Osteoblast (primary cell): ENCODE results near the gene DIP2B. TPM values are rescaled to one million over a fixed set of nuclear protein-coding genes. Genes with fewer than 3 reads are reported as not detected.
"Not testable (repeated sequence)": the region's sequence is repeated elsewhere in the genome, so short reads cannot be mapped to it uniquely, and the experiment has no call there.

Experiments used
- DNase-seq: peaks from one replicate; pipeline ENCODE4 v3.0.0; 2011; ENCODE audit warnings: low spot score, mixed read lengths; ENCODE audit not compliant: insufficient read length; ENCODE audit errors: missing footprints
- H2AFZ ChIP-seq: 2 replicates; pipeline ENCODE4 v1.6.0; 2011; ENCODE audit warnings: mild to moderate bottlenecking, low read length
- H3K27ac ChIP-seq: 2 replicates; pipeline ENCODE4 v1.5.1; 2011; ENCODE audit warnings: mild to moderate bottlenecking, low read depth, low read length, moderate library complexity
- H3K27me3 ChIP-seq: 2 replicates; pipeline ENCODE4 v1.6.0; 2012; ENCODE audit warnings: mild to moderate bottlenecking, control low read depth, inconsistent platforms, low read length, moderate library complexity; ENCODE audit not compliant: insufficient read depth
- H3K36me3 ChIP-seq: 2 replicates; pipeline ENCODE4 v1.5.1; 2011; ENCODE audit warnings: mild to moderate bottlenecking, low read length, control low read depth, moderate library complexity; ENCODE audit not compliant: insufficient read depth
- H3K4me1 ChIP-seq: 2 replicates; pipeline ENCODE4 v1.5.1; 2011; ENCODE audit warnings: mild to moderate bottlenecking, low read length, control low read depth, moderate library complexity; ENCODE audit not compliant: insufficient read depth
- H3K4me2 ChIP-seq: 2 replicates; pipeline ENCODE4 v1.6.0; 2011; ENCODE audit warnings: mild to moderate bottlenecking, low read length; ENCODE audit not compliant: insufficient read depth
- H3K4me3 ChIP-seq: fragments of 200-600 bp; sonication (generic); 3 replicates; pipeline ENCODE4 v1.5.1; 2012; ENCODE audit warnings: mild to moderate bottlenecking, low read length, inconsistent platforms; ENCODE audit not compliant: insufficient read depth
- H3K79me2 ChIP-seq: 2 replicates; pipeline ENCODE4 v1.6.0; 2012; ENCODE audit warnings: mild to moderate bottlenecking, low read length, control low read depth, inconsistent platforms; ENCODE audit not compliant: insufficient read depth
- H3K9me3 ChIP-seq: 2 replicates; pipeline ENCODE4 v1.5.1; 2011; ENCODE audit warnings: low read depth, low read length, control low read depth
- H4K20me1 ChIP-seq: 2 replicates; pipeline ENCODE4 v1.6.0; 2012; ENCODE audit warnings: mild to moderate bottlenecking, low read length, control low read depth; ENCODE audit not compliant: insufficient read depth
- total RNA-seq: library from RNA; depleted of rRNA; stranded (reverse); fragments of >200 nt; gene quantifications from 2 replicates; pipeline ENCODE4 v1.2.3, GENCODE V29; 2012
- TF ChIP-seq, protein P1 (sequence below): IDR thresholded peaks from 2 replicates; pipeline ENCODE4 v1.5.1; 2011; ENCODE audit warnings: mild to moderate bottlenecking, low read depth, low read length, moderate library complexity; ENCODE audit errors: extremely low read depth

Gene DIP2B
- total RNA-seq, 1 donor: 28.2 TPM

DNA sequence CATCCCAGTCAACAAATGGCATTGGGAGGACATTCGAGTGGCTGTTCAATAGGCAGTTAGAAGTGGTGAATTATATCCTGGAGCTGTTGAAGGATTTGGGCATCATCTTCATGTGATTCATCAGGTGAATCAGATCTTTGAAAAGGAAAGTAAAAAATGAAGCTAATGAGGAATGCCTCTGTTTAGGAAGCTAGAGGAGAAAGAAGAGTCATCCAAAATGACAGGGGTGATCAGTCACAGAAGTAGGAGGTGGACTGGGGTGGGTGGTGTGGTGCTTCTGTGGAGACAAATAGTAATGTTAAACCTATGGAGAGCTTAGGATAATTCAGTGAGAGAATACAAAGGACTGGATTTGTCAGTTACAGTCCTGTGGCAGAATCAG lies 32.7 kb downstream of the DIP2B start:
- no peaks in the 10 kb centered on the region for H3K36me3 ChIP-seq
- H3K27ac ChIP-seq: peak overlapping the region; percentile 16
- H3K4me2 ChIP-seq: peak overlapping the region; percentile 70
- peaks cover 33% of the 10 kb centered on the region for H3K4me1 ChIP-seq
- DNase-seq: peak; percentile 87
- H3K27me3 ChIP-seq: no peaks in the 10 kb centered on the region
- H3K4me3 ChIP-seq: no peak overlapping the region
- no peaks in the 10 kb centered on the region for H4K20me1 ChIP-seq
- no peak overlapping the region for H2AFZ ChIP-seq
- TF ChIP-seq, protein P1, sequence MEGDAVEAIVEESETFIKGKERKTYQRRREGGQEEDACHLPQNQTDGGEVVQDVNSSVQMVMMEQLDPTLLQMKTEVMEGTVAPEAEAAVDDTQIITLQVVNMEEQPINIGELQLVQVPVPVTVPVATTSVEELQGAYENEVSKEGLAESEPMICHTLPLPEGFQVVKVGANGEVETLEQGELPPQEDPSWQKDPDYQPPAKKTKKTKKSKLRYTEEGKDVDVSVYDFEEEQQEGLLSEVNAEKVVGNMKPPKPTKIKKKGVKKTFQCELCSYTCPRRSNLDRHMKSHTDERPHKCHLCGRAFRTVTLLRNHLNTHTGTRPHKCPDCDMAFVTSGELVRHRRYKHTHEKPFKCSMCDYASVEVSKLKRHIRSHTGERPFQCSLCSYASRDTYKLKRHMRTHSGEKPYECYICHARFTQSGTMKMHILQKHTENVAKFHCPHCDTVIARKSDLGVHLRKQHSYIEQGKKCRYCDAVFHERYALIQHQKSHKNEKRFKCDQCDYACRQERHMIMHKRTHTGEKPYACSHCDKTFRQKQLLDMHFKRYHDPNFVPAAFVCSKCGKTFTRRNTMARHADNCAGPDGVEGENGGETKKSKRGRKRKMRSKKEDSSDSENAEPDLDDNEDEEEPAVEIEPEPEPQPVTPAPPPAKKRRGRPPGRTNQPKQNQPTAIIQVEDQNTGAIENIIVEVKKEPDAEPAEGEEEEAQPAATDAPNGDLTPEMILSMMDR: no peak
- H3K79me2 ChIP-seq: peaks cover 33% of the 10 kb centered on the region
- no peaks in the 10 kb centered on the region for H3K9me3 ChIP-seq

DNA sequence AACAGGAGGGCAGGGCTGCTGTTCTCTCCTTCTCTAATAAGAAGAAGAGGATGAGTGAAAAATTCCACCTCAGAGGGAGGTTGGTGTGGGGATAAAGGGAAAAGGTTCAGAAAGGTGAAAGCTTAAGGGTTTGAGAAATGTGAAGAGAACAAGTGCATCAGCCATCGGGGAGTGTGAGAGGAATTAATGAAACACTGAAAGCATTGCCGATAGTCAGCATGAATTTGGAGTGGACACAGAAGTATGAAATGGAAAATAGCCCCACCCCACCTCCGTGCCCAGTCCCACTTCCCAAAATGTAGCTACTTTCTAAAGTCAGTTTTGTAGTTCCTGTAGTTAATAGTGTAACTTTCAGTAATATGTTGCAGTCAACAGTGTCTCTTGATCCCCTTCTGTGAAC lies 33.4 kb downstream of the DIP2B start:
- TF ChIP-seq, protein P1: no peak
- Histone ChIP-seq H3K9me3 (no peaks in the 10 kb centered on the region), H3K36me3 (no peaks in the 10 kb centered on the region), H3K27me3 (no peaks in the 10 kb centered on the region), H4K20me1 (no peaks in the 10 kb centered on the region), H3K27ac (peak overlapping the region; percentile 16), H3K4me1 (peaks cover 27% of the 10 kb centered on the region), H3K79me2 (peaks cover 38% of the 10 kb centered on the region), H3K4me3 (no peak overlapping the region), H2AFZ (no peak overlapping the region), H3K4me2 (peak overlapping the region; percentile 70)
- no peak for DNase-seq

DNA sequence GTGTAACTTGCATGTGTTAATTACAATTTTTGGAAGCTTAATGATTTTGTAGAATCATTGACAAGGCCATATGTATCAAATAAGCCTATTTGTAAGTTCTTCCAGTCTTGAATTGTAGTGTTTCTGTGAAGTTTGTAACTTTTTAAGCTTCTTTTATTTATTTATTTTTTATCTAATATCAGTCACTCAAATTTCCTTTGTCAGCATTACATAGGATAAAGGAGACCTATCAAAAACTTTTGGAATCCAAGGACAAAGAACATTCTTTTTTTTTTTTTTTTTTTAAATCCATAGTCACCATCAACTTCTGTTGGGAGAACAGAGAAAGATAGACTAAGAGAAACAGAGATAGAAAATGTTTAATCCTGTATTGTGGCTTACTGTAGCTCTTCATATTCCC lies 36.4 kb downstream of the DIP2B start:
- TF ChIP-seq, protein P1: no peak
- peaks cover 44% of the 10 kb centered on the region for H3K79me2 ChIP-seq
- no peak for DNase-seq

DNA sequence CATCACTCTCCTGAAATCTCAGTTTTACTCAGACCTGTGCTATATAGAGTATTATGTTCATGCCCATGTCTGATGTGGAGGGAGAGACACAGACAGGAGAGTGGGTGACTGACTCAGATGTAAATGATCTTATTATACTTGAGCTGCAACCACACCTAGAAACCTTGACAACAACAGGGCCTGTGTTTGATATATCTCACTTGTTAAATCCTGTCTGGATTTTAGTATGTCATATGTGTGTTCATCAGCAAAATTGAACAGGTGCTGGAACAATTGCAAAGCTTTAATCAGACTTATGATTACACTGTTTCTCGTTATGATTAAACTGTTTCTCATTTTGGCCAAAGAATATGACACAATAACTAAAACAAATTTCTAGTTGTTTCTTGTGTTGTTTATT lies 37.7 kb downstream of the DIP2B start:
- Histone ChIP-seq H3K79me2 (peaks cover 46% of the 10 kb centered on the region), H3K4me3 (no peak overlapping the region)

More for the DNA sequence above, 36.4 kb downstream of the DIP2B start:
- Histone ChIP-seq H3K36me3 (no peaks in the 10 kb centered on the region), H3K27me3 (no peaks in the 10 kb centered on the region), H3K4me2 (no peak overlapping the region), H3K4me1 (peaks cover 26% of the 10 kb centered on the region), H3K27ac (no peak overlapping the region), H2AFZ (no peak overlapping the region), H3K4me3 (no peak overlapping the region), H4K20me1 (peaks cover 4% of the 10 kb centered on the region), H3K9me3 (no peaks in the 10 kb centered on the region)

DNA sequence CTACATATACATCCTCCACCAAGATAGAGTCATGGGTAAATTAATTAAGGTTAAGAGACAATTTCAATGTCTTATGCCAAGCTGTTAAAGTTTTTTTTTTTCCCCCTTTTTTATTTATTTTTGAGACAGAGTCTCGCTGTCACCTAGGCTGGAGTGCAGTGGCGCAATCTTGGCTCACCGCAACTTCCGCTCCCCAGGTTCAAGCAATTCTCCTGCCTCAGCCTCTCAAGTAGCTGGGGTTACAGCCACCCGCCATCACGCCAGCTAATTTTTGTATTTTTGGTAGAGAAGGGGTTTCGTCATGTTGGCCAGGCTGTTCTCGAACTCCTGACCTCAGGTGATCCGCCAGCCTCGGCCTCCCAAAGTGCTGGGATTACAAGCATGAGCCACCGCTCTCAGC lies 38.4 kb downstream of the DIP2B start:
- not testable (repeated sequence) for H3K4me2 ChIP-seq, H3K27me3 ChIP-seq, DNase-seq, H3K9me3 ChIP-seq, H4K20me1 ChIP-seq, H3K36me3 ChIP-seq, H3K4me3 ChIP-seq, H2AFZ ChIP-seq
- peaks cover 46% of the 10 kb centered on the region for H3K79me2 ChIP-seq
- peaks cover 23% of the 10 kb centered on the region for H3K4me1 ChIP-seq
- H3K27ac ChIP-seq: peak overlapping the region; percentile 72

More for the DNA sequence above, 37.7 kb downstream of the DIP2B start:
- no peaks in the 10 kb centered on the region for H3K27me3 ChIP-seq
- H3K9me3 ChIP-seq: no peaks in the 10 kb centered on the region
- H3K36me3 ChIP-seq: no peaks in the 10 kb centered on the region
- no peak overlapping the region for H2AFZ ChIP-seq
- H4K20me1 ChIP-seq: peaks cover 8% of the 10 kb centered on the region
- no peak overlapping the region for H3K4me2 ChIP-seq
- H3K27ac ChIP-seq: peak overlapping the region; percentile 72
- peaks cover 30% of the 10 kb centered on the region for H3K4me1 ChIP-seq
- TF ChIP-seq, protein P1: no peak
- DNase-seq: peak; percentile 72
